ENCODE results near the gene SOWAHC. TPM values are rescaled to one million over a fixed set of nuclear protein-coding genes. Genes with fewer than 3 reads are reported as not detected.
A peak's percentile ranks its signal among the peaks of the same experiment; 100 is the strongest.

Gene SOWAHC
- total and polyA plus RNA-seq, 2 of the 13 experiments (the other 11 are each of a cell fraction or from before 2014, with no cell fraction given), result 21.2 to 22.5 TPM

DNA sequence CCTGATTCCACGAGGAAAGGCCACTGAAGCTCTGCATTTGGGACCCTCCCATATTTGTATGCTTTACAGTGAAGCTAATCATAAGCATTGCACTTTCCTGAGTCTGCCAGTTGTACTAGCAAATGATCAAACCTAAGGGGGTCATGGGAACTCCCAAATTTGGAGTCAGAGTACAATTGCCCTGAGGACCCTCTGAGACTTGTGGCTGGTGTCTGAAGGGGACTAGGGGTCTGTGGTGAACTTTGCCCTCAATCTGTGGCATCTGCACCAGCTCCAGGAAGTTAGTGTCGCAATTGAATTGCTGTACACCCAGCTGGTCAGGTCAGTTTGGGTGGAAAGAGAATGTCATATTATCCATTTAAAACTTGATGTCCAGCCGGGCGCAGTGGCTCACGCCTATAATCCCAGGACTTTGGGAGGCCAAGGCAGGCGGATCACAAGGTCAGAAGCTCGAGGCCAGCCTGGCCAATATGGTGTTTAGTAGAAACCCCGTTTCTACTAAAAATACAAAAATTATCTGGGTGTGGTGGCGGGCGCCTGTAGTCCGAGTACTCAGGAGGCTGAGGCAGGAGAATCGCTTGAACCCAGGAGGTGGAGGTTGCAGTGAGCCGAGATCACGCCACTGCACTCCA is 18.1 kb downstream of the SOWAHC start (continued):
- TF ChIP-seq TMF1 (CRISPR knock-in tag; IDR thresholded peaks at IDR 0.05; ENCODE audit: low read depth) (no peak), XRCC5 (optimal IDR thresholded peaks at IDR 0.05; ENCODE audit: low read length) (no peak), ZFP36L1 (CRISPR knock-in tag; IDR thresholded peaks at IDR 0.05) (no peak), ZNF850 (CRISPR knock-in tag; conservative IDR thresholded peaks at IDR 0.05) (peak; percentile 76; the same call in 1 of the 2 replicates), HDAC6 (IDR thresholded peaks at IDR 0.05; ENCODE audit: low read depth, low read length) (no peak), MXD4 (CRISPR knock-in tag; IDR thresholded peaks at IDR 0.05) (0 out of 2 replicates have a peak, but pooled peaks have one; percentile 42), MAZ (IDR thresholded peaks at IDR 0.05; ENCODE audit: borderline replicate concordance, low read depth, low read length) (no peak), MAZ (CRISPR knock-in tag; IDR thresholded peaks at IDR 0.05; ENCODE audit: low read depth) (no peak), ZNF296 (CRISPR knock-in tag; conservative IDR thresholded peaks at IDR 0.05) (no peak), ZNF83 (CRISPR knock-in tag; IDR thresholded peaks at IDR 0.05; ENCODE audit: borderline replicate concordance) (no peak), ZNF75D (CRISPR knock-in tag; IDR thresholded peaks at IDR 0.05; ENCODE audit: borderline replicate concordance) (no peak), ZSCAN25 (CRISPR knock-in tag; IDR thresholded peaks at IDR 0.05) (no peak), REPIN1 (CRISPR knock-in tag; IDR thresholded peaks at IDR 0.05; ENCODE audit: borderline replicate concordance, low read depth) (0 out of 2 replicates have a peak, but pooled peaks have one; percentile 28), ZSCAN9 (CRISPR knock-in tag; IDR thresholded peaks at IDR 0.05; ENCODE audit: borderline replicate concordance) (peak; percentile 54; the same call in 1 of the 2 replicates), BORCS8-MEF2B (CRISPR knock-in tag; IDR thresholded peaks at IDR 0.05) (no peak), ETV5 (CRISPR knock-in tag; IDR thresholded peaks at IDR 0.05; ENCODE audit: borderline replicate concordance) (peak; percentile 97), MED13 (CRISPR knock-in tag; IDR thresholded peaks at IDR 0.05) (0 out of 2 replicates have a peak, but pooled peaks have one; percentile 24)
- TF ChIP-seq, protein P1, sequence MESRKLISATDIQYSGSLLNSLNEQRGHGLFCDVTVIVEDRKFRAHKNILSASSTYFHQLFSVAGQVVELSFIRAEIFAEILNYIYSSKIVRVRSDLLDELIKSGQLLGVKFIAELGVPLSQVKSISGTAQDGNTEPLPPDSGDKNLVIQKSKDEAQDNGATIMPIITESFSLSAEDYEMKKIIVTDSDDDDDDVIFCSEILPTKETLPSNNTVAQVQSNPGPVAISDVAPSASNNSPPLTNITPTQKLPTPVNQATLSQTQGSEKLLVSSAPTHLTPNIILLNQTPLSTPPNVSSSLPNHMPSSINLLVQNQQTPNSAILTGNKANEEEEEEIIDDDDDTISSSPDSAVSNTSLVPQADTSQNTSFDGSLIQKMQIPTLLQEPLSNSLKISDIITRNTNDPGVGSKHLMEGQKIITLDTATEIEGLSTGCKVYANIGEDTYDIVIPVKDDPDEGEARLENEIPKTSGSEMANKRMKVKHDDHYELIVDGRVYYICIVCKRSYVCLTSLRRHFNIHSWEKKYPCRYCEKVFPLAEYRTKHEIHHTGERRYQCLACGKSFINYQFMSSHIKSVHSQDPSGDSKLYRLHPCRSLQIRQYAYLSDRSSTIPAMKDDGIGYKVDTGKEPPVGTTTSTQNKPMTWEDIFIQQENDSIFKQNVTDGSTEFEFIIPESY (CRISPR knock-in tag; IDR thresholded peaks at IDR 0.05), result peak; percentile 62; the same call in 1 of the 2 replicates
- TF ChIP-seq, protein P2, sequence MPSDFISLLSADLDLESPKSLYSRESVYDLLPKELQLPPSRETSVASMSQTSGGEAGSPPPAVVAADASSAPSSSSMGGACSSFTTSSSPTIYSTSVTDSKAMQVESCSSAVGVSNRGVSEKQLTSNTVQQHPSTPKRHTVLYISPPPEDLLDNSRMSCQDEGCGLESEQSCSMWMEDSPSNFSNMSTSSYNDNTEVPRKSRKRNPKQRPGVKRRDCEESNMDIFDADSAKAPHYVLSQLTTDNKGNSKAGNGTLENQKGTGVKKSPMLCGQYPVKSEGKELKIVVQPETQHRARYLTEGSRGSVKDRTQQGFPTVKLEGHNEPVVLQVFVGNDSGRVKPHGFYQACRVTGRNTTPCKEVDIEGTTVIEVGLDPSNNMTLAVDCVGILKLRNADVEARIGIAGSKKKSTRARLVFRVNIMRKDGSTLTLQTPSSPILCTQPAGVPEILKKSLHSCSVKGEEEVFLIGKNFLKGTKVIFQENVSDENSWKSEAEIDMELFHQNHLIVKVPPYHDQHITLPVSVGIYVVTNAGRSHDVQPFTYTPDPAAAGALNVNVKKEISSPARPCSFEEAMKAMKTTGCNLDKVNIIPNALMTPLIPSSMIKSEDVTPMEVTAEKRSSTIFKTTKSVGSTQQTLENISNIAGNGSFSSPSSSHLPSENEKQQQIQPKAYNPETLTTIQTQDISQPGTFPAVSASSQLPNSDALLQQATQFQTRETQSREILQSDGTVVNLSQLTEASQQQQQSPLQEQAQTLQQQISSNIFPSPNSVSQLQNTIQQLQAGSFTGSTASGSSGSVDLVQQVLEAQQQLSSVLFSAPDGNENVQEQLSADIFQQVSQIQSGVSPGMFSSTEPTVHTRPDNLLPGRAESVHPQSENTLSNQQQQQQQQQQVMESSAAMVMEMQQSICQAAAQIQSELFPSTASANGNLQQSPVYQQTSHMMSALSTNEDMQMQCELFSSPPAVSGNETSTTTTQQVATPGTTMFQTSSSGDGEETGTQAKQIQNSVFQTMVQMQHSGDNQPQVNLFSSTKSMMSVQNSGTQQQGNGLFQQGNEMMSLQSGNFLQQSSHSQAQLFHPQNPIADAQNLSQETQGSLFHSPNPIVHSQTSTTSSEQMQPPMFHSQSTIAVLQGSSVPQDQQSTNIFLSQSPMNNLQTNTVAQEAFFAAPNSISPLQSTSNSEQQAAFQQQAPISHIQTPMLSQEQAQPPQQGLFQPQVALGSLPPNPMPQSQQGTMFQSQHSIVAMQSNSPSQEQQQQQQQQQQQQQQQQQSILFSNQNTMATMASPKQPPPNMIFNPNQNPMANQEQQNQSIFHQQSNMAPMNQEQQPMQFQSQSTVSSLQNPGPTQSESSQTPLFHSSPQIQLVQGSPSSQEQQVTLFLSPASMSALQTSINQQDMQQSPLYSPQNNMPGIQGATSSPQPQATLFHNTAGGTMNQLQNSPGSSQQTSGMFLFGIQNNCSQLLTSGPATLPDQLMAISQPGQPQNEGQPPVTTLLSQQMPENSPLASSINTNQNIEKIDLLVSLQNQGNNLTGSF (CRISPR knock-in tag; IDR thresholded peaks at IDR 0.05), result no peak
- TF ChIP-seq, protein P3, sequence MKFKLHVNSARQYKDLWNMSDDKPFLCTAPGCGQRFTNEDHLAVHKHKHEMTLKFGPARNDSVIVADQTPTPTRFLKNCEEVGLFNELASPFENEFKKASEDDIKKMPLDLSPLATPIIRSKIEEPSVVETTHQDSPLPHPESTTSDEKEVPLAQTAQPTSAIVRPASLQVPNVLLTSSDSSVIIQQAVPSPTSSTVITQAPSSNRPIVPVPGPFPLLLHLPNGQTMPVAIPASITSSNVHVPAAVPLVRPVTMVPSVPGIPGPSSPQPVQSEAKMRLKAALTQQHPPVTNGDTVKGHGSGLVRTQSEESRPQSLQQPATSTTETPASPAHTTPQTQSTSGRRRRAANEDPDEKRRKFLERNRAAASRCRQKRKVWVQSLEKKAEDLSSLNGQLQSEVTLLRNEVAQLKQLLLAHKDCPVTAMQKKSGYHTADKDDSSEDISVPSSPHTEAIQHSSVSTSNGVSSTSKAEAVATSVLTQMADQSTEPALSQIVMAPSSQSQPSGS (CRISPR knock-in tag; IDR thresholded peaks at IDR 0.05), result peak; percentile 78
- TF ChIP-seq, protein P4, sequence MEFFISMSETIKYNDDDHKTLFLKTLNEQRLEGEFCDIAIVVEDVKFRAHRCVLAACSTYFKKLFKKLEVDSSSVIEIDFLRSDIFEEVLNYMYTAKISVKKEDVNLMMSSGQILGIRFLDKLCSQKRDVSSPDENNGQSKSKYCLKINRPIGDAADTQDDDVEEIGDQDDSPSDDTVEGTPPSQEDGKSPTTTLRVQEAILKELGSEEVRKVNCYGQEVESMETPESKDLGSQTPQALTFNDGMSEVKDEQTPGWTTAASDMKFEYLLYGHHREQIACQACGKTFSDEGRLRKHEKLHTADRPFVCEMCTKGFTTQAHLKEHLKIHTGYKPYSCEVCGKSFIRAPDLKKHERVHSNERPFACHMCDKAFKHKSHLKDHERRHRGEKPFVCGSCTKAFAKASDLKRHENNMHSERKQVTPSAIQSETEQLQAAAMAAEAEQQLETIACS (CRISPR knock-in tag; IDR thresholded peaks at IDR 0.05), result no peak
